Endothelial cell of umbilical vein (primary cell): ENCODE results near the gene CD55. TPM values are rescaled to one million over a fixed set of nuclear protein-coding genes. Genes with fewer than 3 reads are reported as not detected.

Experiments
- BruUV-seq: library from RNA; stranded (reverse); fragments of 400-500 nt; replicated peaks from 2 replicates; lab custom pipeline; 2021; lab: Mats Ljungman, UMichigan
- CTCF ChIA-PET: fragments of 300-600, 350-600 bp; sonication (Branson Sonifier 250); formaldehyde crosslinking; loops from one replicate; lab custom pipeline; 2021; ENCODE audit warnings: antibody characterized with exemption, inconsistent platforms; lab: Charles Lee
- POLR2A ChIA-PET: fragments of 300-600, 350-600 bp; sonication (Branson Sonifier 250); formaldehyde crosslinking; loops from one replicate; lab custom pipeline; 2021; ENCODE audit warnings: antibody characterized with exemption, inconsistent platforms; lab: Charles Lee
- DNase-seq: peaks from one replicate; pipeline ENCODE4 v3.0.0-alpha.2; 2011; ENCODE audit warnings: low read depth, low spot score
- FAIRE-seq: peaks from 2 replicates; lab custom pipeline; 2011; peaks lifted over from hg19 to GRCh38; lab: Jason Lieb, UNC
- H2AFZ ChIP-seq: 2 replicates; pipeline ENCODE4 v1.6.0; 2012; ENCODE audit warnings: low read depth, low read length, control low read depth, inconsistent platforms
- H3K27ac ChIP-seq: 2 replicates; pipeline ENCODE4 v1.5.1; 2011; ENCODE audit warnings: low read depth, mild to moderate bottlenecking, control low read depth, low read length, moderate library complexity; ENCODE audit not compliant: insufficient read depth
- H3K27me3 ChIP-seq, 2 experiments: 2 replicates each; pipeline versions ENCODE4 v1.6.0 to v1.6.1; 2011; ENCODE audit warnings: low read length in 2 of 2, mixed read lengths in 1 of 2; ENCODE audit not compliant: control insufficient read depth in 2 of 2, insufficient read depth in 2 of 2
- H3K36me3 ChIP-seq, 2 experiments: 2 replicates in 1 of 2; 3 replicates in 1 of 2; pipeline ENCODE4 v1.5.1; 2011; ENCODE audit warnings: low read length in 2 of 2, mild to moderate bottlenecking in 1 of 2, moderate library complexity in 1 of 2; ENCODE audit not compliant: control insufficient read depth in 2 of 2, insufficient read depth in 2 of 2; ENCODE audit errors: extremely low read depth in 1 of 2
- H3K4me1 ChIP-seq: 3 replicates; pipeline ENCODE4 v1.5.1; 2011; ENCODE audit warnings: mild to moderate bottlenecking, low read length; ENCODE audit not compliant: control insufficient read depth, insufficient read depth; ENCODE audit errors: extremely low read depth
- H3K4me2 ChIP-seq: 2 replicates; pipeline ENCODE4 v1.6.1; 2011; ENCODE audit warnings: low read length, control low read depth, mixed read lengths; ENCODE audit not compliant: insufficient read depth
- H3K4me3 ChIP-seq, 3 experiments: fragments of 200-600 bp in 1 of 3; sonication (generic), shearing (Covaris generic) in 1 of 3; replicated peaks in 1 of 3; 2 replicates each; pipeline ENCODE4 v1.5.1; 2011 to 2016; ENCODE audit warnings: control low read depth in 3 of 3, low read length in 3 of 3, mild to moderate bottlenecking in 2 of 3, inconsistent platforms in 1 of 3, low read depth in 1 of 3, moderate library complexity in 1 of 3; ENCODE audit not compliant: insufficient read depth in 1 of 3
- H3K79me2 ChIP-seq: 2 replicates; pipeline ENCODE4 v1.6.0; 2012; ENCODE audit warnings: low read length, inconsistent platforms; ENCODE audit not compliant: control insufficient read depth, insufficient read depth
- H3K9ac ChIP-seq: replicated peaks from 2 replicates; pipeline ENCODE3; 2011; ENCODE audit warnings: low read length, control low read depth; ENCODE audit not compliant: insufficient read depth; ENCODE audit errors: extremely low read depth
- H3K9me1 ChIP-seq: replicated peaks from 3 replicates; pipeline ENCODE4 v1.6.0; 2011; ENCODE audit warnings: mild to moderate bottlenecking, low read length; ENCODE audit not compliant: control insufficient read depth, insufficient read depth; ENCODE audit errors: extremely low read depth
- H3K9me3 ChIP-seq: replicated peaks from 2 replicates; pipeline ENCODE4 v1.5.1; 2012; ENCODE audit warnings: low read length, inconsistent platforms; ENCODE audit not compliant: control insufficient read depth, insufficient read depth
- H4K20me1 ChIP-seq: replicated peaks from 2 replicates; pipeline ENCODE3; 2011; ENCODE audit warnings: mild to moderate bottlenecking, low read length; ENCODE audit not compliant: control insufficient read depth, insufficient read depth; ENCODE audit errors: extremely low read depth
- EZH2 ChIP-seq: IDR thresholded peaks from 2 replicates; pipeline ENCODE4 v1.6.1; 2012; ENCODE audit warnings: borderline replicate concordance, low read depth, mild to moderate bottlenecking, moderate library complexity, low read length, inconsistent platforms; ENCODE audit not compliant: severe bottlenecking
- FOS ChIP-seq: IDR thresholded peaks from 2 replicates; pipeline ENCODE4 v1.6.1; 2011; ENCODE audit warnings: mild to moderate bottlenecking, low read length, moderate library complexity, borderline replicate concordance; ENCODE audit not compliant: insufficient read depth
- GATA2 ChIP-seq: IDR thresholded peaks from 2 replicates; pipeline ENCODE4 v1.7.0; 2011; ENCODE audit warnings: low read depth, mild to moderate bottlenecking, moderate library complexity, mixed read lengths, low read length; ENCODE audit not compliant: insufficient read length, insufficient read depth
- JUN ChIP-seq: IDR thresholded peaks from 2 replicates; pipeline ENCODE4 v1.6.1; 2011; ENCODE audit warnings: borderline replicate concordance, low read depth; ENCODE audit not compliant: insufficient read length, insufficient read depth
- MAX ChIP-seq: IDR thresholded peaks from 2 replicates; pipeline ENCODE4 v1.6.1; 2011; ENCODE audit not compliant: insufficient read depth, insufficient read length
- MYC ChIP-seq: IDR thresholded peaks from one replicate; pipeline ENCODE4 v1.6.1; 2011; ENCODE audit warnings: mild to moderate bottlenecking, low read depth, low read length
- POLR2A ChIP-seq: IDR thresholded peaks from 2 replicates; pipeline ENCODE4 v1.6.1; 2012; ENCODE audit warnings: low read depth, mild to moderate bottlenecking, control low read depth, low read length
- POLR2AphosphoS5 ChIP-seq: IDR thresholded peaks from 2 replicates; pipeline ENCODE4 v1.6.1; 2012; ENCODE audit warnings: low read depth, mild to moderate bottlenecking, control low read depth, low read length, moderate library complexity; ENCODE audit not compliant: insufficient read depth
- dilution Hi-C: fragments of 300-500 bp; cut with MboI; formaldehyde crosslinking; loops from one replicate; pipeline ENCODE4 v1.15.0; 2019; ENCODE audit warnings: low sequenced_read_pairs; ENCODE audit not compliant: extremely low pct_ligation_motif_present
- intact Hi-C: fragments of 100-400 bp; cut with micrococcal nuclease; formaldehyde crosslinking; loops from one replicate; pipeline ENCODE4 v1.10.0; 2022
- polyA plus RNA-seq, 4 experiments: library from polyadenylated mRNA; depleted of rRNA in 3 of 4; stranded (reverse) in 3 of 4; unstranded in 1 of 4; fragments of >200 nt; gene quantifications; 2 replicates each; pipeline versions ENCODE4 v1.2.1 to v1.2.3, GENCODE V29; 2011 to 2012; ENCODE audit warnings: missing spikeins in 1 of 4
- total RNA-seq: library from RNA; stranded (reverse); gene quantifications from 2 replicates; pipeline ENCODE4 v1.2.3, GENCODE V29; 2021
- TF ChIP-seq, protein P1 (sequence below), 2 donors: IDR thresholded peaks; 1 replicate in 1 of 2; 2 replicates in 1 of 2; pipeline ENCODE4 v1.5.1; 2011; ENCODE audit warnings: low read length in 2 of 2, mild to moderate bottlenecking in 2 of 2, moderate library complexity in 2 of 2, control low read depth in 1 of 2, inconsistent platforms in 1 of 2, low read depth in 1 of 2; ENCODE audit not compliant: insufficient read depth in 1 of 2; ENCODE audit errors: extremely low read depth in 1 of 2

Gene CD55
- total and polyA plus RNA-seq, 2 donors (not counting 3 experiments of a cell fraction or from before 2014, with no cell fraction given), result 111 to 179 TPM

GRCh38 chr1:207362962-207363860 lies 41.7 kb downstream of the CD55 start:
- BruUV-seq, result no TSS peak
- no peak for TF ChIP-seq POLR2AphosphoS5
- TF ChIP-seq GATA2, result peak; percentile 21
- peak; percentile 18 for TF ChIP-seq FOS
- no peak for TF ChIP-seq POLR2A
- TF ChIP-seq MYC, result no peak
- no peaks in the 10 kb centered on the region for H3K79me2 ChIP-seq
- H3K4me2 ChIP-seq, result no peak overlapping the region
- DNase-seq (no peak), FAIRE-seq (no peak)
- ChIA-PET CTCF (interaction anchor here (0.8 to 1.5 kb wide), 4 partner anchors 11 to 104 kb away, joined by 3 to 4 read pairs (median 3); no protein-coding TSS in a partner anchor), POLR2A (no interaction called here)
- no peaks in the 10 kb centered on the region for H3K9me1 ChIP-seq
- H3K36me3 ChIP-seq, result peaks cover 2 to 11% of the 10 kb centered on the region in 2 experiments
- H3K9me3 ChIP-seq, result no peaks in the 10 kb centered on the region
- H3K4me1 ChIP-seq, result peaks cover 16% of the 10 kb centered on the region
- no peak overlapping the region for H3K27ac ChIP-seq
- no peaks in the 10 kb centered on the region for H4K20me1 ChIP-seq
- no peak overlapping the region for H3K9ac ChIP-seq
- no peaks in the 10 kb centered on the region for H3K27me3 ChIP-seq
- dilution Hi-C loops, result no loop called here
- H3K4me3 ChIP-seq, result no peak overlapping the region
- no peak overlapping the region for H2AFZ ChIP-seq
- intact Hi-C loops, result no loop called here

- no peak for FAIRE-seq
- Histone ChIP-seq H3K9ac (no peak overlapping the region), H3K27me3 (no peaks in the 10 kb centered on the region), H3K36me3 (peaks cover 2 to 11% of the 10 kb centered on the region in 2 experiments), H3K4me2 (no peak overlapping the region), H3K79me2 (no peaks in the 10 kb centered on the region), H4K20me1 (no peaks in the 10 kb centered on the region), H3K9me1 (no peaks in the 10 kb centered on the region), H3K9me3 (no peaks in the 10 kb centered on the region), H2AFZ (no peak overlapping the region), H3K4me1 (peaks cover 16% of the 10 kb centered on the region), H3K4me3 (no peak overlapping the region), H3K27ac (no peak overlapping the region)
- dilution Hi-C loops (no loop called here), intact Hi-C loops (no loop called here)
- no TSS peak for BruUV-seq
- ChIA-PET POLR2A (no interaction called here), CTCF (interaction anchor here (0.9 to 1.5 kb wide), 3 partner anchors 12 to 104 kb away, joined by 3 to 4 read pairs (median 3); no protein-coding TSS in a partner anchor)
- TF ChIP-seq EZH2 (no peak), MYC (no peak), MAX (no peak), POLR2A (no peak), POLR2AphosphoS5 (no peak), JUN (no peak), FOS (no peak), GATA2 (no peak)
- TF ChIP-seq, protein P1, sequence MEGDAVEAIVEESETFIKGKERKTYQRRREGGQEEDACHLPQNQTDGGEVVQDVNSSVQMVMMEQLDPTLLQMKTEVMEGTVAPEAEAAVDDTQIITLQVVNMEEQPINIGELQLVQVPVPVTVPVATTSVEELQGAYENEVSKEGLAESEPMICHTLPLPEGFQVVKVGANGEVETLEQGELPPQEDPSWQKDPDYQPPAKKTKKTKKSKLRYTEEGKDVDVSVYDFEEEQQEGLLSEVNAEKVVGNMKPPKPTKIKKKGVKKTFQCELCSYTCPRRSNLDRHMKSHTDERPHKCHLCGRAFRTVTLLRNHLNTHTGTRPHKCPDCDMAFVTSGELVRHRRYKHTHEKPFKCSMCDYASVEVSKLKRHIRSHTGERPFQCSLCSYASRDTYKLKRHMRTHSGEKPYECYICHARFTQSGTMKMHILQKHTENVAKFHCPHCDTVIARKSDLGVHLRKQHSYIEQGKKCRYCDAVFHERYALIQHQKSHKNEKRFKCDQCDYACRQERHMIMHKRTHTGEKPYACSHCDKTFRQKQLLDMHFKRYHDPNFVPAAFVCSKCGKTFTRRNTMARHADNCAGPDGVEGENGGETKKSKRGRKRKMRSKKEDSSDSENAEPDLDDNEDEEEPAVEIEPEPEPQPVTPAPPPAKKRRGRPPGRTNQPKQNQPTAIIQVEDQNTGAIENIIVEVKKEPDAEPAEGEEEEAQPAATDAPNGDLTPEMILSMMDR (IDR thresholded peaks at IDR 0.05; ENCODE audit: extremely low read depth in 1 of 2, insufficient read depth in 1 of 2, low read depth in 1 of 2, low read length in 2 of 2), result no peak
- DNase-seq, result no peak
Observed at GRCh38 chr1:207363871-207364270, 42.4 kb downstream of the CD55 start.
